Urinary bladder (tissue), 4 donors: ENCODE measurements around the gene NRARP. TPM values are rescaled to one million over a fixed set of nuclear protein-coding genes. Genes with fewer than 3 reads are reported as not detected.
"Not testable (repeated sequence)": the region's sequence is repeated elsewhere in the genome, so short reads cannot be mapped to it uniquely, and the experiment has no call there.

Source experiments
- DNase-seq: peaks from one replicate; pipeline ENCODE4 v3.0.0-alpha.2; 2015; ENCODE audit errors: extremely low spot score
- H3K27ac ChIP-seq: one replicate; pipeline ENCODE4 v1.5.1; 2013; ENCODE audit warnings: low read depth, mild to moderate bottlenecking, moderate library complexity
- H3K36me3 ChIP-seq: one replicate; pipeline ENCODE4 v1.6.1; 2013; ENCODE audit warnings: mild to moderate bottlenecking, moderate library complexity; ENCODE audit not compliant: insufficient read depth
- H3K4me1 ChIP-seq: one replicate; pipeline ENCODE4 v1.6.1; 2013; ENCODE audit warnings: mild to moderate bottlenecking, moderate library complexity; ENCODE audit not compliant: insufficient read depth
- H3K4me3 ChIP-seq: one replicate; pipeline ENCODE4 v1.5.1; 2013; ENCODE audit warnings: low read depth, low read length
- WGBS: extraction: QIAGEN DNeasy Blood & Tissue Kit; methylation state at CpG from one replicate; pipeline ENCODE4 v1.1.7; 2013; 5-methylcytosine and 5-hydroxymethylcytosine counted together
- polyA plus RNA-seq: library from polyadenylated mRNA; stranded (reverse); fragments of 200-250 nt; gene quantifications from one replicate; pipeline ENCODE4 v1.2.3, GENCODE V29; 2013
- total RNA-seq: library from RNA; depleted of rRNA; stranded (reverse); fragments of >200 nt; gene quantifications from one replicate; pipeline ENCODE4 v1.2.3, GENCODE V29; 2014
- donor health status: healthy with polysubstance abuse.
- donor health status: healthy.

Gene NRARP
- total and polyA plus RNA-seq, 2 donors: 6.3 to 6.5 TPM

DNA sequence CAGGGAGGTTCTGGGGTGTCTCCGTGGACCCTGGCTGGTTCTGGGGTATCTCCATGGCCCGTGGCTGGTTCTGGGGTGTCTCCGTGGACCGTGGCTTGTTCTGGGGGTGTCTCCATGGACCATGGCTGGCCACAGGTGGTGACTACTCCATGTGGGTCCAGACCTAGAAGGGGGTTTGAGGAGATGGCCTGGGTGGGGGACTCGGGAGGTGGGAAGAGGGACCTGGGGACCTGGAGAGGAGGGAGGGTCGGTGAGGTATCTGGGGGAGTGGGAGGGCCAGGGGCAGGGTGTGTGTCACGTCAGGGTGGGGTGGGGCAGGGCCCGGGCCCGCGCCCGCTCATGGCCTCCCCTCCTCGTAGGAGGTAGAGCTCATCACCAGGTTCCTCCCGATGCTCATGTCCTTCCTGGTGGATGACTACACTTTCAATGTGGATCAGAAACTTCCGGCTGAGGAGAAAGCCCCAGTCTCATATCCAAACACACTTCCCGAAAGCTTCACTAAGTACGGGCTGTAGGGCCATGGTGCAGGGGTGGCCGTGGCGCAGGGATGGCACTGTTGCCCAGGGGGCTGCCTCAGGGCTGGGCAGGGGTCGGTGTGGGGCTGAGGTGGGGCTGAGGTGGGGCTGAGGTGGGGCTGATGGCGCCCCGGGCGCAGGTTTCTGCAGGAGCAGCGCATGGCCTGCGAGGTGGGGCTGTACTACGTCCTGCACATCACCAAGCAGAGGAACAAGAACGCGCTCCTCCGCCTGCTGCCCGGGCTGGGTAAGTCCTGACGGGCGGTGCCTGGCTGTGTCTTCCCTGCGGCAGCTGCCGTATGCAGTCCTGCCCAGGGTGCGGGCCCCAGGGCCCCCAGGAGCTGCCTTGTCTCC, 35.3 kb downstream of the NRARP start:
- no peak for DNase-seq
- Histone ChIP-seq H3K4me1 (no peaks in the 10 kb centered on the region), H3K4me3 (no peak overlapping the region), H3K36me3 (peaks cover 3% of the 10 kb centered on the region), H3K27ac (no peak overlapping the region)
- WGBS: 89% methylated on average over 34 of the region's 34 CpGs

DNA sequence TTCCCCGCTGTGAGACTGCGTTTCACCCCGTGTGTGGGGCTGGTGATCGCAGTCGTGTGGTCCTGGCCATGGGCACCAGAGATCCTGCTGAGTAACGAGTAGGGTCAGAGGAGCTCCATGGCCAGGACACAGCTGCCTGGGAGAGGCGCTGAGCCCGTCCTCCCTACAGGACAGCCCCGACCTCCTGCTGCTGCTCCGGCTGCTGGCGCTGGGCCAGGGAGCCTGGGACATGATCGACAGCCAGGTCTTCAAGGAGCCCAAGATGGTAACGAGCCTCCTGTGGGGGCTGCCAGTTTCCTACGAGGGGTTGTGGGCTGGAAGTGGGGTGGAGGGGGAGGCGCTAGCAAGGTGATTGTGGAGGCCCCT, 35.9 kb downstream of the NRARP start:
- Histone ChIP-seq H3K36me3 (peaks cover 3% of the 10 kb centered on the region), H3K4me1 (no peaks in the 10 kb centered on the region), H3K4me3 (no peak overlapping the region), H3K27ac (no peak overlapping the region)
- DNase-seq: no peak
- WGBS: 88% methylated on average over 15 of the region's 15 CpGs

DNA sequence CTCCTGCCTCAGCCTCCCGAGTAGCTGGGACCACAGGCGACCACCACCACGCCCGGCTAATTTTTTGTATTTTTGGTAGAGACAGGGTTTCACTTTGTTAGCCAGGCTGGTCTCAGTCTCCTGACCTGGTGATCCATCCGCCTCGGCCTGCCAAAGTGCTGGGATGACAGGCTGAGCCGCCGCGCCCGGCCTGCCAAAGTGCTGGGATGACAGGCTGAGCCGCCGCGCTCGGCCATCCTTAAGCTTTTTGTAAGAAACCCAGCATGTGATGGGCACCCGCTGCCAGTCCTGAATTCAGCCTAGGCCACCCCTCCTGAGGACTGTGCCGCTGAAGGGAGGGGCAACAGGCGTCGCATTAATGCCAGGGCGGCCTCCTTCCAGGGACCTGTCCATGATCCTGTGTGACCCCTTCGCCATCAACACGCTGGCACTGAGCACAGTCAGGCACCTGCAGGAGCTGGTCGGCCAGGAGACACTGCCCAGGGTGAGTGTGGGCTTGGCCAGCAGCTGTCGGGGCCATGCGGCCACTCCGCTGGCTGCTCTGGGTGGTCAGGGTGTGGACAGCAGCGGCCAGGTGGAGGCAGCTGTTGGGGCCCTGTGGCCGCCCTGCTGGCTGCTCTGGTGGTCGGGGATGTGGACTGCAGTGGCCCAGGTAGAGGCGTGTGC, 36.4 kb downstream of the NRARP start:
- no peaks in the 10 kb centered on the region for H3K4me1 ChIP-seq
- H3K27ac ChIP-seq: no peak overlapping the region
- H3K36me3 ChIP-seq: peaks cover 3% of the 10 kb centered on the region
- WGBS: 92% methylated on average over 29 of the region's 29 CpGs
- no peak overlapping the region for H3K4me3 ChIP-seq
- no peak for DNase-seq

DNA sequence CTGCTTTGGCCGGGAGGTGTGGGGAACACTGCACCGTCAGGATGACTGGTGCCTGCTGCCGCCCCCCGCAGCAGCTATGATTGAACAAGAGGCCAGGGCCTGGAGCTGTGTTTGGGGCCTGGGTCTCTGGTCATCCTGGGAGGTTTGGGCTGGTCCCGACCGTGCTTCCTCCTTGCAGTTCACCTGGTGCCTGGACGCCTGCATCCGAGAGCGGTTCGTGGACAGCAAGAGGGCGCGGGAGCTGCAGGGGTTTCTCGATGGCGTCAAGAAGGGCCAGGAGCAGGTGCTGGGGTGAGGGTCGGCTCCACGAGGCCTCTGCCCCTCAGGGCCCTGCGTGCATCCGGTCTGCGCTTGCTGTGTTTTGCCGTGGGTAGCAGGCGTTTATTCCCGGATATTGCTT, 38.0 kb downstream of the NRARP start:
- Histone ChIP-seq H3K4me1 (no peaks in the 10 kb centered on the region), H3K27ac (no peak overlapping the region), H3K36me3 (peaks cover 3% of the 10 kb centered on the region), H3K4me3 (no peak overlapping the region)
- WGBS: 95% methylated on average over 22 of the region's 22 CpGs
- DNase-seq: no peak

DNA sequence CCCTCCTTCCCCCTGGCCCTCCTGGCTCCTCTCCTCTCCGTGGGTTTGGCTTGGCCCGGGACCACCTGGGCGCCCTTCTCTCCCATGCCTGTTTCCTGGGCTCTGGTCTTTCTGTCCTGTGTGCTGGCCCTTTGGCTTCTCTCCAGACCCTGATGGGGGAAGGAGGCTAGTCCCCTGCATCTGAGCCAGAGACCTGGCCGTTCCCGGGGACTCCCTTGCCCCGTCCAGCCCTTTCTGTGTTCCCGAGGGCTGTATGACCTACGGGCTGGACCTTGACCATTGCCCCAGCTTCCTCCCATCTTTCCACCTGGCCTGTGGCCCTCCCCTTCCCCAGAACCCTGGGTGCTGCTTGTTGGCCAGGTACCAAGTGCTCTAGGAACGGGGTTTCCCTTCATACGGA, 38.6 kb downstream of the NRARP start:
- no peak for DNase-seq
- Histone ChIP-seq H3K27ac (no peak overlapping the region), H3K4me3 (no peak overlapping the region), H3K36me3 (peaks cover 3% of the 10 kb centered on the region), H3K4me1 (no peaks in the 10 kb centered on the region)
- WGBS: 78% methylated on average over 10 of the region's 10 CpGs

DNA sequence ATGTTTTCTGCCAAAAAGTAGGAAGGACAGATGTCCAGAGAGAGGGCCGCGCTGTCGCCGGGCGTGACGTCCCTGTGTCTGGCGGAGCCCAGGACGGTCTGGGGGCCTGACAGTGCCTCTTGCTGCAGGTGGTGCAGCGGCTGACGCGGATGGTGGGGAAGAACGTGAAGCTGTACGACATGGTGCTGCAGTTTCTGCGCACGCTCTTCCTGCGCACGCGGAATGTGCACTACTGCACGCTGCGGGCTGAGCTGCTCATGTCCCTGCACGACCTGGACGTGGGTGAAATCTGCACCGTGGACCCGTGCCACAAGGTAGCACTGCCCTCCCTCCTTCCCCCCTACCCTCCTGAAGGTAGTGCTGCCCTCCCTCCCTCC, 39.2 kb downstream of the NRARP start:
- peaks cover 3% of the 10 kb centered on the region for H3K36me3 ChIP-seq
- no peak for DNase-seq
- no peaks in the 10 kb centered on the region for H3K4me1 ChIP-seq
- WGBS: 89% methylated on average over 24 of the region's 24 CpGs
- no peak overlapping the region for H3K27ac ChIP-seq
- no peak overlapping the region for H3K4me3 ChIP-seq

DNA sequence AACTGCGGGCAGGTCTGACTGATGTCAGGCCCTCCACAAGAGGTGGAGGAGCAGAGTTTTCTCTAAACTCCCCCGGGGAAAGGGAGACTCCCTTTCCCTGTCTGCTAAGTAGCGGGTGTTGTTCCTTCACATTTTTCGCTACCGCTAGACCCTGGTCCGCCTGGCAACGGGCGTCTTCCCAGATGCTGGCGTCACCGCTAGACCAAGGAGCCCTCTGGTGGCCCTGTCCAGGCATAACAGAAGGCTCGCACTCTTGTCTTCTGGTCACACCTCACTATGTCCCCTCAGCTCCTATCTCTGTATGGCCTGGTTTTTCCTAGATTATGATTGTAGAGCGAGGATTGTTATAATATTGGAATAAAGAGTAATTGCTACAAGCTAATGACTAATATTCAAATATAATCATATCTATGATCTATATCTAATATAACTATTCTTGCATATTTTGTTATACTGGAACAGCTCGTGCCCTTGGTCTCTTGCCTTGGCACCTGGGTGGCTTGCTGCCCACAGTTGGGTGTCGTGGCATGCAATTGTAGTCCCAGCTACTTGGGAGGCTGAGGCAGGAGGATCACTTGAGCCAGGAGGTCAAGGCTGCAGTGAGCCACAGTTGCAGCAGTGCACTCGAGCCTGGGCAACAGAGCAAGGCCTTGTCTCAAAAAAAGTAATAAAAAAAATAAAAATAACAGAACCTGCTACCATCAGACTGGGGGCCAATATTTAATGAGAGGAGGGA, 39.7 kb downstream of the NRARP start:
- H3K36me3 ChIP-seq, H3K4me1 ChIP-seq, H3K4me3 ChIP-seq, DNase-seq, H3K27ac ChIP-seq: not testable (repeated sequence)
- 39% methylated on average over 15 of the region's 15 CpGs for WGBS

DNA sequence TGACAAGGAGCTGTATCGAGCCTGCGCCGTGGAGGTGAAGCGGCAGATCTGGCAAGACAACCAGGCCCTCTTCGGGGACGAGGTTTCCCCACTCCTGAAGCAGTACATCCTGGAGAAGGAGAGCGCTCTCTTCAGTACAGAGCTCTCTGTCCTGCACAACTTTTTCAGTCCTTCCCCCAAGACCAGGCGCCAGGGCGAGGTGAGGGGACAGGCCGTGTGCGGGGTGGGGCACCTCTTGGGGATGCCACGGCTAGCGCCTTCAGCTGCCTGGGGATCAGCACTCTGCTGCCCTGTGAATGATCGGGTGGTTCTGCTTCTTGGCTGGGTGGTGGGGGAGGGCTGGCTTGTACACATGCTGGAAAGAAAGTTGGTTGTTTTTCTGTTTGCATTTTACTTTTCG, 45.2 kb downstream of the NRARP start:
- Histone ChIP-seq H3K27ac (no peak overlapping the region), H3K4me1 (no peaks in the 10 kb centered on the region), H3K36me3 (no peaks in the 10 kb centered on the region), H3K4me3 (no peak overlapping the region)
- WGBS: 95% methylated on average over 15 of the region's 15 CpGs
- no peak for DNase-seq

DNA sequence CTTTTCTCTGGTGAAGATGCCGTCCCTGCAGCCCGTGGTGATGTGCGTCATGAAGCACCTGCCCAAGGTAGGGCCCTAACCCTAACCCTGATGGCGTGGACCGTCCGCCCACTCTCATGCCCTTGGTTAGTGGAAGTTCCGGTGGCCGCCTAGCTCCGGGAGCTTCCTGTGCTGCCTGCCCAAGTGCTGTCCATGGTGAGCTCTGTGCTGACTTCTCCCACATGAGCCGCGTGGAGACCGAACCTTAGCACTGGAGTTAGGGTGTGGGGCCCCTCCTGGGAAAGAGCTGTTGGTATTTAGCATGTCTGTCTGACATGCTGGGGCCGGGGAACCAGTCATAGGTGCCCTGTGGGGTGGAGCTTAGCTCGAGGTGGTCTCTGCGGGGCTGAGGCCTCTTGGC, 45.7 kb downstream of the NRARP start:
- H3K4me1 ChIP-seq: no peaks in the 10 kb centered on the region
- no peaks in the 10 kb centered on the region for H3K36me3 ChIP-seq
- WGBS: 84% methylated on average over 15 of the region's 15 CpGs
- H3K27ac ChIP-seq: no peak overlapping the region
- no peak for DNase-seq
- H3K4me3 ChIP-seq: peak overlapping the region; percentile 98

DNA sequence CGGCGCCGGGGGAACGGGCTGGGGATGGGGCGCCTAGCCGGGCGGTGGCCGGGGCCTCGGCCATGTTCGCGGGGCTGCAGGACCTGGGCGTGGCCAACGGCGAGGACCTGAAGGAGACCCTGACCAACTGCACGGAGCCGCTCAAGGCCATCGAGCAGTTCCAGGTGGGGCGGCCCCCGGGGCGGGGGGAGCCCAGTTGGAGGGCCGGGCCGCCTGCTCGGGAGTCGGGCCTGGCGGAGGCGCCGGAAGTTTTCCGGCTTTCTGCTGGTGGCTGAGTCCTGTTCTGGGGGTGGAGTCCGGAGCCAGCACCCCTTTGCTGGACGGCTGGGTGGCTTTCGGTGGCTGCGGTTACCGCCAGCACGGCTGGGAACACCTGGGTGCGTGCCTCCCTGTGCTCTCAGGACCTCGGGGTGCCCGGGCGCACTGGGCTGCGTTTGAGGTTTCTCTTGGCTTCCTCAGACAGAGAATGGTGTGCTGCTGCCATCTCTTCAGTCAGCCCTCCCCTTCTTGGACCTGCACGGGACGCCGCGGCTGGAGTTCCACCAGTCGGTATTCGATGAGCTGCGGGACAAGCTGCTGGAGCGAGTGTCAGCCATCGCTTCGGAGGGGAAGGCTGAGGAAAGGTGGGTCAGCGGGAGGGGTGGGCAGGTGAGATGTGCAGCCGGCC, 46.5 kb downstream of the NRARP start:
- Histone ChIP-seq H3K4me1 (no peaks in the 10 kb centered on the region), H3K27ac (peak overlapping the region; percentile 70), H3K4me3 (peak overlapping the region; percentile 98), H3K36me3 (no peaks in the 10 kb centered on the region)
- WGBS: 2% methylated on average over 51 of the region's 51 CpGs
- DNase-seq: no peak

DNA sequence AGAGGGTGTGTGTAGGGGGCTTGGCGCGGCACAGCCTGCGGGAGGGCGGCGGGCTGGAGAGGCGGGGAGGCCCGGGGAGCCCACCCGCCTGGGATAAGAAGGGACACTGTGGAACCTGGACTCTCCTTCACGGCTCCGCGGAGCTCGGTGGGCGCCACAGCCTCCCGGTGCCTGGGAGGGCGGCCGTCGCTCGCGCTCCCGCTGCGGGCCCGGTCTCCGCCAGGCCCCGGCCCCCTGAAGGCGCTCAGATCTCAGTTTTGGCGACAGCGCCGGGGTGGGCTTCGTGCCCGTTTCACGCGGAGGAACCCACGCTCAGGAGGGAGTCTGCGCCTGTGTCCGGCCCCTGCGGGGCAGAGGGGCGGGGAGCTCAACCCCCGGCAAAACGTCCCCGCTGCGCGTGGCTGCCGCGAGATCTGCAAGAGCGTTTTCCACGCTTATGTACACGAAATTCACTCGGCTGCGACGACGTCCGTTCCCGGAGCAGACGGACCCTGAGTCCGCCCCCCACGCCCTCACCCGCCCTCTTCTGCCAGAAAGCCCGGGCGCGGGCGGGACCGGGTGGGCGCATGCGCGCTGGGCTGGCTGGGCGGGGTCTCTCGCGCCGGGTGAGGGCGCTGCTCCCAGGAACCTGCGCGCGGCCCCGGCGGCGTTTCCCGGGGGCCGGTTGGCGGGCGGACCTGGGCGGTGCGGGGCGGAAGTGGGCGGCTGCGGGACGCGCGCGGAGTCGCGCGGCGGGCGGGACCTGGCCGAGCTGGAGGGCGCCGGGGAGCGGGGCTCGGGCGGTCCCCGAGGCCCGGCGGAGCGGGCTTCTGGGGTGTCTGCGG, 47.2 kb downstream of the NRARP start, which contains the start of gene NELFB:
Gene NELFB (plus strand): TSS at position 704 of the 824 bp plus-strand sequence.
- H3K27ac ChIP-seq: peak within 1 kb of the TSS; percentile 70
- WGBS: under 1% methylated on average over 105 of the region's 105 CpGs
- DNase-seq: peak; percentile 63

DNA sequence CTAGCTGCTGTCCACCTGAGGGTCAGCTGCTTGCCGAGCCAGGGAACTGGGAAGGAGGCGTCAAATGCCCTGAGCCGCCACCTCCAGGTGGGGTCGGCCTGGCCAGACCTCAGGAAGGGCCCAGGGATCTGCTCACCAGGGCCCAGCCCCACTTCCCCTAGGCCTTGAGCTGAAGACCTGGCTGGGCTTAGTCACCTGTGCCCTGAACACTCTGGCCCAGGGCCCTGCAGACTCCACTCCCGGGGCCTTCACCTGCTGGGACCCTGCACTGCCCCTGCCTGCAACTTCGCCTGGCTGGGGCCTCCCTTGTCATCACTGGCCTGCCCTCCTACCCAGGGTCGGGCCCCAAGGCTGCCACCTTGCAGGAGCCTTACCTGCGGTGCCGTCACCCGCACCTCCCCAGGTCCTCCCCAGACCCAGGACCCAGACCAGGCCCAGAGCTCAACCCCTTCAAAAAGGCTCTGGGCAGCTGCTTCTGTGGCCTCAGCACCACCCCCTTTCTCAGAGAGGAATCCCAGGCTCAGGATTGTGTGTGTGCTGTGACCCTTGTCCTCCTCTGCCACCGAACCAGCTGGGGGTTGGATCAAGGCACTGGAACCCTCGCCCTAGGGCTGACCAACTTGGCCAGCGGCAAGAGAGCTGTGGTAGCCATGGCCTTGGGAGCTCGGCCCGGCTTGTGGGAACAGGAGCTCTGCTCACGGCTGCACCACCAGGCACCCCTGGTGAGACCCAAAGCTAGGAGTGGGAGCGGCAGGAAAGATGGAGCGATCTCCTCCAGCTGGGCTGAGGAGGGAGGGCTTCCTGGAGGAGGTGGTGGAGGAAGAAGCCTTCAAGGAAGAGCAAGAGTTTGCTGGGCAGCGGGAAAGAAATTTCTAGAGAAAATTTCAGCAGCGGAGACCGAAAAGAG, 48.1 kb downstream of the NRARP start:
- peak overlapping the region; percentile 98 for H3K4me3 ChIP-seq
- H3K36me3 ChIP-seq: no peaks in the 10 kb centered on the region
- H3K27ac ChIP-seq: no peak overlapping the region
- no peak for DNase-seq
- H3K4me1 ChIP-seq: no peaks in the 10 kb centered on the region
- WGBS: 62% methylated on average over 21 of the region's 21 CpGs

More for the DNA sequence above, 47.2 kb downstream of the NRARP start, which contains the start of gene NELFB:
- no peaks in the 10 kb centered on the region for H3K4me1 ChIP-seq
- peak within 1 kb of the TSS; percentile 98 for H3K4me3 ChIP-seq
- no peaks in the 10 kb centered on the region for H3K36me3 ChIP-seq
